H1 (cell line): ENCODE data around the gene WDR7. TPM values are rescaled to one million over a fixed set of nuclear protein-coding genes. Genes with fewer than 3 reads are reported as not detected.

ENCODE experiments used
- CTCF ChIA-PET: fragments of 300-600 bp; sonication (Branson Sonifier 250); formaldehyde crosslinking; loops from one replicate; lab custom pipeline; 2021; ENCODE audit not compliant: partially characterized antibody; lab: Charles Lee
- POLR2A ChIA-PET: fragments of 300-600 bp; sonication (Branson Sonifier 250); formaldehyde crosslinking; loops from one replicate; lab custom pipeline; 2021; ENCODE audit warnings: inconsistent platforms; ENCODE audit not compliant: partially characterized antibody; lab: Charles Lee
- DNase-seq, 2 experiments: peaks; one replicate each; pipeline versions ENCODE4 v3.0.0 to v3.0.0-alpha.2; 2010 to 2022; ENCODE audit warnings: low spot score in 2 of 2, low read depth in 1 of 2, mixed read lengths in 1 of 2
- FAIRE-seq: peaks from 2 replicates; lab custom pipeline; 2011; peaks lifted over from hg19 to GRCh38; lab: Jason Lieb, UNC
- H2AFZ ChIP-seq: 2 replicates; pipeline ENCODE4 v1.8.1; 2012; ENCODE audit warnings: low read length, inconsistent platforms
- H2AK5ac ChIP-seq: 2 replicates; pipeline ENCODE4 v1.6.1; 2013; ENCODE audit warnings: low read depth, low read length
- H2BK120ac ChIP-seq: replicated peaks from 2 replicates; pipeline ENCODE3; 2013; ENCODE audit warnings: low read depth, low read length, inconsistent platforms
- H2BK12ac ChIP-seq: 2 replicates; pipeline ENCODE4 v1.6.1; 2013; ENCODE audit warnings: low read depth, low read length
- H2BK15ac ChIP-seq: 2 replicates; pipeline ENCODE4 v1.6.1; 2013; ENCODE audit warnings: low read length
- H2BK20ac ChIP-seq: 2 replicates; pipeline ENCODE4 v1.6.1; 2013; ENCODE audit warnings: low read length
- H2BK5ac ChIP-seq: 2 replicates; pipeline ENCODE4 v1.6.1; 2013; ENCODE audit warnings: low read depth, low read length
- H3K14ac ChIP-seq: 2 replicates; pipeline ENCODE4 v1.6.1; 2013; ENCODE audit warnings: inconsistent platforms; ENCODE audit not compliant: insufficient read length
- H3K18ac ChIP-seq: 2 replicates; pipeline ENCODE4 v1.6.1; 2013; ENCODE audit warnings: low read length; ENCODE audit errors: extremely low read depth
- H3K23ac ChIP-seq: 2 replicates; pipeline ENCODE4 v1.6.1; 2013; ENCODE audit warnings: inconsistent platforms; ENCODE audit not compliant: insufficient read length
- H3K23me2 ChIP-seq: 2 replicates; pipeline ENCODE4 v1.6.1; 2013; ENCODE audit warnings: low read depth, low read length
- H3K27ac ChIP-seq: 2 replicates; pipeline ENCODE4 v1.6.1; 2011; ENCODE audit warnings: low read depth, low read length, inconsistent platforms
- H3K27me3 ChIP-seq, 4 experiments: replicated peaks in 1 of 4; 1 replicate in 1 of 4; 2 replicates in 3 of 4; pipeline versions ENCODE4 v1.6.1 to v1.8.1; 2011 to 2013; ENCODE audit warnings: low read length in 3 of 4, mild to moderate bottlenecking in 3 of 4, inconsistent platforms in 2 of 4, mixed read lengths in 2 of 4, moderate library complexity in 1 of 4; ENCODE audit not compliant: control insufficient read depth in 3 of 4, insufficient read depth in 3 of 4; ENCODE audit errors: extremely low read depth in 1 of 4
- H3K36me3 ChIP-seq, 4 experiments: 2 replicates each; pipeline versions ENCODE4 v1.6.1 to v1.8.1; 2011 to 2013; ENCODE audit warnings: mild to moderate bottlenecking in 4 of 4, low read length in 3 of 4, moderate library complexity in 2 of 4, control low read depth in 1 of 4, inconsistent platforms in 1 of 4; ENCODE audit not compliant: insufficient read depth in 4 of 4, control insufficient read depth in 2 of 4
- H3K4ac ChIP-seq: replicated peaks from 2 replicates; pipeline ENCODE3; 2013; ENCODE audit warnings: low read length, low read depth, mixed read lengths, inconsistent platforms; ENCODE audit not compliant: insufficient read length
- H3K4me1 ChIP-seq, 4 experiments: replicated peaks in 1 of 4; 1 replicate in 1 of 4; 2 replicates in 3 of 4; pipeline versions ENCODE4 v1.6.1 to v1.8.1; 2011 to 2013; ENCODE audit warnings: low read length in 3 of 4, inconsistent platforms in 2 of 4, mixed read lengths in 1 of 4; ENCODE audit not compliant: insufficient read depth in 4 of 4, control insufficient read depth in 3 of 4
- H3K4me2 ChIP-seq, 2 experiments: 2 replicates each; pipeline versions ENCODE4 v1.6.1 to v1.8.1; 2011 to 2013; ENCODE audit warnings: low read depth in 2 of 2, low read length in 2 of 2, control low read depth in 1 of 2, inconsistent platforms in 1 of 2, mild to moderate bottlenecking in 1 of 2; ENCODE audit not compliant: insufficient read depth in 1 of 2
- H3K4me3 ChIP-seq, 4 experiments: fragments of 200-600, 300-600 bp in 1 of 4; sonication (generic), shearing (Covaris generic), sonication (Bioruptor Twin) in 1 of 4; 2 replicates each; pipeline versions ENCODE4 v1.5.1 to v1.8.1; 2011 to 2016; ENCODE audit warnings: low read length in 4 of 4, low read depth in 3 of 4, control low read depth in 2 of 4, inconsistent platforms in 2 of 4, mild to moderate bottlenecking in 2 of 4, mixed read lengths in 1 of 4, moderate library complexity in 1 of 4; ENCODE audit not compliant: insufficient read depth in 2 of 4; ENCODE audit errors: extremely low read depth in 1 of 4
- H3K56ac ChIP-seq: replicated peaks from 2 replicates; pipeline ENCODE3; 2013; ENCODE audit warnings: low read depth, mild to moderate bottlenecking, mixed read lengths, low read length, inconsistent platforms; ENCODE audit not compliant: insufficient read length
- H3K79me1 ChIP-seq: 2 replicates; pipeline ENCODE4 v1.6.1; 2013; ENCODE audit warnings: low read depth, low read length, control low read depth
- H3K79me2 ChIP-seq, 2 experiments: 2 replicates each; pipeline versions ENCODE4 v1.6.1 to v1.8.1; 2012 to 2013; ENCODE audit warnings: low read length in 2 of 2, mild to moderate bottlenecking in 2 of 2, inconsistent platforms in 1 of 2; ENCODE audit not compliant: insufficient read depth in 2 of 2, control insufficient read depth in 1 of 2
- H3K9ac ChIP-seq, 4 experiments: replicated peaks in 1 of 4; 1 replicate in 1 of 4; 2 replicates in 3 of 4; pipeline versions ENCODE4 v1.6.1 to v1.8.1; 2011 to 2013; ENCODE audit warnings: low read depth in 3 of 4, low read length in 3 of 4, control low read depth in 2 of 4, mild to moderate bottlenecking in 2 of 4, moderate library complexity in 2 of 4, inconsistent platforms in 1 of 4; ENCODE audit errors: extremely low read depth in 1 of 4
- H3K9me3 ChIP-seq, 2 experiments: 2 replicates each; pipeline versions ENCODE4 v1.6.1 to v1.8.1; 2012 to 2013; ENCODE audit warnings: mild to moderate bottlenecking in 2 of 2, moderate library complexity in 2 of 2, control low read depth in 1 of 2, inconsistent platforms in 1 of 2, low read depth in 1 of 2, low read length in 1 of 2, mixed read lengths in 1 of 2; ENCODE audit not compliant: insufficient read depth in 2 of 2
- H4K20me1 ChIP-seq, 2 experiments: replicated peaks in 1 of 2; 2 replicates each; pipeline versions ENCODE3 to v1.8.1; 2011 to 2013; ENCODE audit warnings: inconsistent platforms in 2 of 2, low read length in 2 of 2, mild to moderate bottlenecking in 1 of 2; ENCODE audit not compliant: insufficient read depth in 2 of 2, control insufficient read depth in 1 of 2
- H4K5ac ChIP-seq: 2 replicates; pipeline ENCODE4 v1.6.1; 2013; ENCODE audit warnings: low read length, low read depth, mixed read lengths, inconsistent platforms; ENCODE audit not compliant: insufficient read length
- H4K8ac ChIP-seq: 2 replicates; pipeline ENCODE4 v1.8.0; 2013; ENCODE audit warnings: mild to moderate bottlenecking, moderate library complexity, low read length, inconsistent platforms; ENCODE audit not compliant: insufficient read depth; ENCODE audit errors: extremely low read depth
- H4K91ac ChIP-seq: replicated peaks from 2 replicates; pipeline ENCODE3; 2013; ENCODE audit warnings: low read length, mixed read lengths, inconsistent platforms; ENCODE audit not compliant: insufficient read length
- WGBS, 2 experiments: shearing (Covaris generic) in 1 of 2; methylation state at CpG; one replicate each; pipeline versions ENCODE4 v1.1.6 to v1.1.7; 2013 to 2015; ENCODE audit warnings: low lambda C conversion rate in 2 of 2, mixed read lengths in 2 of 2, inconsistent platforms in 1 of 2, low coverage in 1 of 2, missing lambda C conversion rate in 1 of 2; ENCODE audit not compliant: insufficient replicate concordance in 2 of 2, insufficient coverage in 1 of 2, insufficient read length in 1 of 2; ENCODE audit errors: extremely low coverage in 1 of 2, missing lambda C conversion rate in 1 of 2; 5-methylcytosine and 5-hydroxymethylcytosine counted together
- polyA plus RNA-seq, 7 experiments: library from polyadenylated mRNA; depleted of rRNA in 3 of 7; stranded (reverse) in 5 of 7; unstranded in 2 of 7; fragments of >200 nt in 5 of 7; fragments of 200-250 nt in 2 of 7; gene quantifications; 1 replicate in 5 of 7; 2 replicates in 1 of 7; 4 replicates in 1 of 7; pipeline versions ENCODE4 v1.2.1 to v1.2.3, GENCODE V29; 2011 to 2013; ENCODE audit warnings: missing spikeins in 2 of 7, mixed read lengths in 2 of 7
- total RNA-seq: library from RNA; stranded (reverse); fragmentation: NEBNext Ultra II Directional; extraction: Animal tissue kit (Norgen Biotek cat#: 25700); gene quantifications from 2 replicates; pipeline ENCODE4 v1.2.1, GENCODE V29; 2021

WDR7 gene
- total and polyA plus RNA-seq, 2 of the 8 experiments (the other 6 are each of a cell fraction or from before 2014, with no cell fraction given) = 5.5 to 15.2 TPM

GRCh38 chr18:56933472-56933871, 282.3 kb downstream of the WDR7 start:
- H4K5ac ChIP-seq = no peak overlapping the region
- H3K27me3 ChIP-seq = no peaks in the 10 kb centered on the region
- no peak overlapping the region for H2BK12ac ChIP-seq
- H4K20me1 ChIP-seq = no peaks in the 10 kb centered on the region
- H3K4me2 ChIP-seq = no peak overlapping the region
- no peak overlapping the region for H2BK15ac ChIP-seq
- no peak overlapping the region for H2BK5ac ChIP-seq
- no peak overlapping the region for H3K14ac ChIP-seq
- POLR2A ChIA-PET = no interaction called here
- FAIRE-seq (no peak), DNase-seq (no peak)
- no peak overlapping the region for H2AFZ ChIP-seq
- H2AK5ac ChIP-seq = no peak overlapping the region
- H3K9me3 ChIP-seq = no peaks in the 10 kb centered on the region
- H3K56ac ChIP-seq = no peak overlapping the region
- no peak overlapping the region for H3K4me3 ChIP-seq
- no peak overlapping the region for H4K8ac ChIP-seq
- H3K23ac ChIP-seq = no peak overlapping the region
- H3K79me2 ChIP-seq = no peaks in the 10 kb centered on the region
- no peaks in the 10 kb centered on the region for H3K79me1 ChIP-seq
- no peak overlapping the region for H2BK20ac ChIP-seq
- H3K36me3 ChIP-seq = no peaks in the 10 kb centered on the region
- no peak overlapping the region for H2BK120ac ChIP-seq
- no peak overlapping the region for H3K4ac ChIP-seq
- 90% methylated on average over 2 of the region's 2 CpGs; no CpG with 5 or more reads in 1 of the 2 experiments for WGBS, 2 experiments
- CTCF ChIA-PET = interaction anchor here (1.2 kb wide), 1 partner anchor 64 kb away, joined by 3 read pairs; no protein-coding TSS in a partner anchor
- no peak overlapping the region for H3K27ac ChIP-seq
- H4K91ac ChIP-seq = no peak overlapping the region
- H3K9ac ChIP-seq = no peak overlapping the region
- H3K4me1 ChIP-seq = peaks cover 0 to 3% (median 1%) of the 10 kb centered on the region in 4 experiments; a peak in 3 of 7 replicates
- H3K18ac ChIP-seq = no peak overlapping the region
- H3K23me2 ChIP-seq = no peaks in the 10 kb centered on the region
